Sigmoid colon (tissue), 7 donors: ENCODE measurements around the gene CARD11. TPM values are rescaled to one million over a fixed set of nuclear protein-coding genes. Genes with fewer than 3 reads are reported as not detected.

Source experiments
- DNase-seq: peaks from one replicate; pipeline ENCODE4 v3.0.0-alpha.2; 2019
- H3K27ac ChIP-seq, 4 donors: fragments of 200-600 bp; sonication (generic); one replicate each; pipeline ENCODE4 v1.5.1; 2016 to 2019; ENCODE audit warnings: mild to moderate bottlenecking in 1 of 4
- H3K27me3 ChIP-seq, 3 donors: fragments of 200-600 bp; sonication (generic); one replicate each; pipeline ENCODE4 v1.5.1; 2019; ENCODE audit warnings: mild to moderate bottlenecking in 1 of 3
- H3K36me3 ChIP-seq, 4 donors: fragments of 200-600 bp; sonication (generic); one replicate each; pipeline ENCODE4 v1.5.1; 2016 to 2019
- H3K4me1 ChIP-seq, 4 donors: fragments of 200-600 bp; sonication (generic); one replicate each; pipeline ENCODE4 v1.5.1; 2017 to 2019
- H3K4me3 ChIP-seq, 4 donors: fragments of 200-600 bp; sonication (generic); one replicate each; pipeline ENCODE4 v1.5.1; 2017 to 2019; ENCODE audit warnings: mild to moderate bottlenecking in 2 of 4, moderate library complexity in 1 of 4
- H3K9me3 ChIP-seq, 4 donors: fragments of 200-600 bp in 3 of 4; sonication (generic) in 3 of 4; one replicate each; pipeline versions ENCODE4 v1.5.1 to v1.6.1; 2013 to 2019
- EP300 ChIP-seq, 4 donors: sonication (generic); formaldehyde crosslinking; IDR thresholded peaks; one replicate each; pipeline ENCODE4 v1.6.1; 2017; ENCODE audit warnings: antibody characterized with exemption in 4 of 4
- POLR2A ChIP-seq, 2 donors: fragments of 450-650 bp; IDR thresholded peaks; one replicate each; pipeline ENCODE4 v1.6.1; 2016; ENCODE audit warnings: antibody characterized with exemption in 2 of 2, mild to moderate bottlenecking in 2 of 2, moderate library complexity in 2 of 2
- POLR2AphosphoS5 ChIP-seq, 4 donors: sonication (generic); formaldehyde crosslinking; IDR thresholded peaks; one replicate each; pipeline ENCODE4 v1.6.1; 2017; ENCODE audit warnings: antibody characterized with exemption in 4 of 4
- WGBS, 2 donors: extraction: QIAGEN DNeasy Blood & Tissue Kit; methylation state at CpG; one replicate each; pipeline ENCODE4 v1.1.7; 2013; 5-methylcytosine and 5-hydroxymethylcytosine counted together
- intact Hi-C: fragments of 100-400 bp; cut with DNase I; formaldehyde crosslinking; loops from one replicate; pipeline ENCODE4 v1.15.1; 2023
- polyA plus RNA-seq, 3 donors: library from polyadenylated mRNA; stranded (reverse); fragments of 200-250 nt; gene quantifications; one replicate each; pipeline ENCODE4 v1.2.3, GENCODE V29; 2013
- total RNA-seq, 4 donors: library from RNA; depleted of rRNA; stranded (reverse); fragments of >200 nt; gene quantifications; one replicate each; pipeline ENCODE4 v1.1.0, GENCODE V29; 2016
- TF ChIP-seq, protein P1 (sequence below), 4 experiments: fragments of 450-650 bp in 3 of 4; fragments of 200-600 bp in 1 of 4; IDR thresholded peaks; one replicate each; pipeline ENCODE4 v1.5.1; 2016 to 2019; ENCODE audit warnings: antibody characterized with exemption in 4 of 4, mild to moderate bottlenecking in 3 of 4, moderate library complexity in 2 of 4
- donor health status: healthy with polysubstance abuse.
- donor health status: Bipolar disorder and iron deficiency.
- donor health status: healthy.

CARD11 gene
- total and polyA plus RNA-seq, 7 donors, result 0.14 to 22.4 (median 0.66) TPM; not detected in 1

DNA sequence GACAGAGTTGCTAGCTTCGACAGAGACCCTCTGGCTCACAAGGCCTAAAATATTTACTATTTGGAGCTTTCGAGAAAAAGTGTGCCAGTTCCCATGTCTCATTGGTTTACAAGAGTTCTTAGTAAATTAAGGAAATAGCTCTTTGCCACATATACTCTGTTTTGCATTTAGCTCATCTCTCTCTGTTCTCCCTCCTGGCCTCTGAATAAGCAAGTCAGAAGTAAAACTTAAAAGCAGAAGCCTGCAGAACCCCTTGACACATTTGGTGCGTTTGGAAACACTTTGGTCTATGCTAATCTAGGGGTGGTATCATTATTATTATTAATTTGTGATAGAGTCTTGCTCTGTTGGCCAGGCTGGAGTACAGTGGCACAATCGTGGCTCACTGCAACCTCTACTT lies 6.4 kb downstream of the CARD11 start:
- H3K27ac ChIP-seq, result no peak overlapping the region
- no peaks in the 10 kb centered on the region for H3K4me1 ChIP-seq
- no peak overlapping the region for H3K4me3 ChIP-seq
- H3K36me3 ChIP-seq, result no peaks in the 10 kb centered on the region
- no peaks in the 10 kb centered on the region for H3K9me3 ChIP-seq
- no peak for DNase-seq
- WGBS, 2 donors, result 52 to 59% methylated on average over 4 of the region's 4 CpGs
- TF ChIP-seq POLR2A (IDR thresholded peaks at IDR 0.05) (no peak), POLR2AphosphoS5 (IDR thresholded peaks at IDR 0.05) (no peak), EP300 (IDR thresholded peaks at IDR 0.05) (no peak)
- TF ChIP-seq, protein P1, sequence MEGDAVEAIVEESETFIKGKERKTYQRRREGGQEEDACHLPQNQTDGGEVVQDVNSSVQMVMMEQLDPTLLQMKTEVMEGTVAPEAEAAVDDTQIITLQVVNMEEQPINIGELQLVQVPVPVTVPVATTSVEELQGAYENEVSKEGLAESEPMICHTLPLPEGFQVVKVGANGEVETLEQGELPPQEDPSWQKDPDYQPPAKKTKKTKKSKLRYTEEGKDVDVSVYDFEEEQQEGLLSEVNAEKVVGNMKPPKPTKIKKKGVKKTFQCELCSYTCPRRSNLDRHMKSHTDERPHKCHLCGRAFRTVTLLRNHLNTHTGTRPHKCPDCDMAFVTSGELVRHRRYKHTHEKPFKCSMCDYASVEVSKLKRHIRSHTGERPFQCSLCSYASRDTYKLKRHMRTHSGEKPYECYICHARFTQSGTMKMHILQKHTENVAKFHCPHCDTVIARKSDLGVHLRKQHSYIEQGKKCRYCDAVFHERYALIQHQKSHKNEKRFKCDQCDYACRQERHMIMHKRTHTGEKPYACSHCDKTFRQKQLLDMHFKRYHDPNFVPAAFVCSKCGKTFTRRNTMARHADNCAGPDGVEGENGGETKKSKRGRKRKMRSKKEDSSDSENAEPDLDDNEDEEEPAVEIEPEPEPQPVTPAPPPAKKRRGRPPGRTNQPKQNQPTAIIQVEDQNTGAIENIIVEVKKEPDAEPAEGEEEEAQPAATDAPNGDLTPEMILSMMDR (IDR thresholded peaks at IDR 0.05), result no peak
- peaks cover 0 to 4% (median 0%) of the 10 kb centered on the region in 3 donors for H3K27me3 ChIP-seq
- intact Hi-C loops, result no loop called here

DNA sequence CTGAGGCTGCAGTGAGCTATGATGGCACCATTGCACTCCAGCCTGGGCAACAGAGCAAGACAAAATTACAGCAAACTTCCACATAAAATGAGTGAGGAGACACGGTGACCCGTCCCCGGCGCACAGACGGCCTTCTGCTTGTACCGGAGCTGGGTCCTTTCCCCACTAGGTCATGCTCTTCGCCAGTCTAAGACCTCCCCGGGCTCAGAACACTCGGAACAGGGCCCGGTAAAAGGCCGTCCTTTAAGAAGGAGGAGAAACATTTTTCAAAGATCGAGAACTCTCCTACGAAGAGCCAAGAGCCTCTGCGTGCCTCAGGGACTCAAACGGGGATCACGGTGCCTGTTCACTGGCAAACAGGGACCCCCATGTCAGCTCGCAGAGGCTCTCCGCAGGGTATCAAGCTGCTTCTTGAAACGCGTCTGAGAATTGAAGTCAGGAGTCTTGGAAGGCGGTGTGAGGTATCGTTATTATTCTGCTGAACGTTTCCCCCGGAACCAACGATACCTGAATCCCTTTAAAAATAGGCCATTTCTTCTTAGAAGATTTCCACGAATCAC lies 9.0 kb downstream of the CARD11 start:
- Histone ChIP-seq H3K36me3 (no peaks in the 10 kb centered on the region), H3K9me3 (no peaks in the 10 kb centered on the region), H3K27ac (no peak overlapping the region), H3K4me1 (no peaks in the 10 kb centered on the region), H3K4me3 (no peak overlapping the region), H3K27me3 (peaks cover 0 to 3% (median 0%) of the 10 kb centered on the region in 3 donors)
- WGBS, 2 donors, result 95% methylated on average over 26 of the region's 26 CpGs
- intact Hi-C loops, result no loop called here
- DNase-seq, result no peak
- TF ChIP-seq, protein P1 (IDR thresholded peaks at IDR 0.05), result no peak
- TF ChIP-seq POLR2AphosphoS5 (IDR thresholded peaks at IDR 0.05) (no peak), POLR2A (IDR thresholded peaks at IDR 0.05) (no peak), EP300 (IDR thresholded peaks at IDR 0.05) (no peak)

DNA sequence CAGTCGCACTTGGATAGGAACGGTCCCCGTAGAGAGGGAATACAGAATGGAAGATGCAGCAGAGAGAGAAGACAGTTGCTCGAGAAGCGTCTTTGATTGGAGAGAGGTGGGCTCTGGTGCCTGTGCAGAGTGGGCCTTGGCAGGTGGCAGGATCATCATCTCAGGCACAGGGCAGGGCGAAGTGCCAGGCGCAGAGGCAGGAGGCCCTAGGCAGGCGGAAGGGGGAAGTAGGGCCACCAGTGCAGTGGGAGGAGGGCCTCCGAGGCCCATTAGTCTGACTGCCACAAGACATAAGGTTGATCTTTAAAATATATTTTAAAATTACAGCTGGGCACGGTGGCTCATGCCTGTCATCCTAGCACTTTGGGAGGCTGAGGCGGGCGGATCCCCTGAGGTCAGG lies 10.1 kb downstream of the CARD11 start:
- Histone ChIP-seq H3K9me3 (no peaks in the 10 kb centered on the region), H3K27me3 (peaks cover 0 to 3% (median 0%) of the 10 kb centered on the region in 3 donors), H3K36me3 (no peaks in the 10 kb centered on the region), H3K4me1 (peaks cover 0 to 5% (median 0%) of the 10 kb centered on the region in 4 donors), H3K4me3 (no peak overlapping the region), H3K27ac (no peak overlapping the region)
- TF ChIP-seq POLR2AphosphoS5 (IDR thresholded peaks at IDR 0.05), result no peak
- TF ChIP-seq EP300 (IDR thresholded peaks at IDR 0.05), result no peak
- TF ChIP-seq POLR2A (IDR thresholded peaks at IDR 0.05), result no peak
- TF ChIP-seq, protein P1 (IDR thresholded peaks at IDR 0.05), result no peak
- no peak for DNase-seq
- WGBS, 2 donors, result 45 to 53% methylated on average over 12 of the region's 12 CpGs
- intact Hi-C loops, result no loop called here

DNA sequence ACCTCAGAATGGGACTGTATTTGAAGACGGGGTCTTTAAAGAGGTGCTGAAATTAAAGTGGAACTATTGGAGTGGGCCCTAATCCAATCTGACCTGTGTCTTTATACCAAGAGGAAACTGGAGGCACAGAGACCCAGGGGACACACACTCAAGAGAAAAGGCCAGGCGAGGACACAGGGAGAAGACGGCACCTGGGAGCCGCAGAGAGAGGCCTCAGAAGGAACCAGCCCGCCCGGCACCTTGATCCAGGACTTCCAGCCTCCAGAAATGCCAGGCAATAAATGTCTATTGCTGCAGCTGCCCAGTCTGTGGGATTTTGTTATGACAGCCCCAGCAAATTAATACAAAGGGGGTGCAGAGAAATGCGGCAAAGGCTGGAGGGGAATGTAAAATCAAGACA lies 10.5 kb downstream of the CARD11 start:
- H3K27ac ChIP-seq, result no peak overlapping the region
- H3K9me3 ChIP-seq, result no peaks in the 10 kb centered on the region
- TF ChIP-seq POLR2A (IDR thresholded peaks at IDR 0.05) (no peak), EP300 (IDR thresholded peaks at IDR 0.05) (no peak), POLR2AphosphoS5 (IDR thresholded peaks at IDR 0.05) (no peak)
- TF ChIP-seq, protein P1 (IDR thresholded peaks at IDR 0.05), result no peak
- 26 to 66% methylated on average over 7 of the region's 7 CpGs for WGBS, 2 donors
- H3K27me3 ChIP-seq, result peaks cover 0 to 3% (median 0%) of the 10 kb centered on the region in 3 donors
- no peak overlapping the region for H3K4me3 ChIP-seq
- H3K4me1 ChIP-seq, result peaks cover 0 to 6% (median 0%) of the 10 kb centered on the region in 4 donors
- intact Hi-C loops, result no loop called here
- no peak for DNase-seq
- H3K36me3 ChIP-seq, result no peaks in the 10 kb centered on the region

DNA sequence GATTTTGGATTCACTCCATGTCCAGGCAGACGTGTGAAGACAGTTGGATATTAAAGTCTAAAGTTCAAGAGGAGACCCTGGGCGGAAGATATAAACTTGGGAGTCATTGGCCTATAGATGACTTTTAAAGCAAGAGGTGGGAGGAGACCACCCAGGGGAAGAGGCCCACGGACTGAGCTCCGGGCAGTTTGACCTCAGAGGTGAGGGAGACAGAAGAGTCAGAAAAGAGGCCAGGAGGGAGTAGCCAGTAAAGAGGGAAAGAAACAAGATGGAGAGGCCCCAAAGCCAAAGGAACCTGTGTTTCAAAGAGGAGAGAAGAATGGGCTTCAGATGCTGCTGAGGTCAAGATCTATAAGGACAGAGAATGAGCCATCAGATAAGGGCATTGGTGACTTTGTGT lies 11.4 kb downstream of the CARD11 start:
- intact Hi-C loops, result no loop called here
- WGBS, 2 donors, result 69 to 88% methylated on average over 4 of the region's 4 CpGs
- Histone ChIP-seq H3K9me3 (no peaks in the 10 kb centered on the region), H3K4me3 (no peak overlapping the region), H3K27me3 (peaks cover 0 to 3% (median 0%) of the 10 kb centered on the region in 3 donors), H3K27ac (no peak overlapping the region), H3K4me1 (peaks cover 0 to 13% (median under 1%) of the 10 kb centered on the region in 4 donors), H3K36me3 (no peaks in the 10 kb centered on the region)
- TF ChIP-seq, protein P1 (IDR thresholded peaks at IDR 0.05), result no peak
- no peak for TF ChIP-seq POLR2AphosphoS5 (IDR thresholded peaks at IDR 0.05)
- no peak for TF ChIP-seq EP300 (IDR thresholded peaks at IDR 0.05)
- no peak for TF ChIP-seq POLR2A (IDR thresholded peaks at IDR 0.05)
- DNase-seq, result no peak
